Prostate gland (tissue), 2 donors: Measurements from ENCODE around the gene SMIM10.

Experiments used
- CTCF ChIP-seq, 4 experiments: fragments of 200-600 bp in 2 of 4; fragments of 450-650 bp in 2 of 4; sonication (generic) in 2 of 4; IDR thresholded peaks; 1 replicate in 3 of 4; 2 replicates in 1 of 4; pipeline ENCODE4 v1.5.1; 2016 to 2019; ENCODE audit warnings: antibody characterized with exemption in 4 of 4, mild to moderate bottlenecking in 2 of 4, moderate library complexity in 2 of 4
- POLR2A ChIP-seq: fragments of 450-650 bp; IDR thresholded peaks from one replicate; pipeline ENCODE4 v1.6.1; 2016; ENCODE audit warnings: antibody characterized with exemption, mild to moderate bottlenecking

GRCh38 chrX:134975516-134975915 is 15.3 kb upstream of the SMIM10 start:
- TF ChIP-seq CTCF (IDR thresholded peaks at IDR 0.05): no peak
- no peak for TF ChIP-seq POLR2A
